AG10803 (cell line): ENCODE results near the gene EVPL.

Experiments
- DNase-seq: peaks from one replicate; pipeline ENCODE4 v3.0.0; 2010; ENCODE audit warnings: low read depth
- H3K4me3 ChIP-seq: 2 replicates; pipeline ENCODE4 v1.5.1; 2011; ENCODE audit warnings: mild to moderate bottlenecking, low read length, control low read depth
- TF ChIP-seq, protein P1 (sequence below): conservative IDR thresholded peaks from 2 replicates; pipeline ENCODE4 v1.5.1; 2011; ENCODE audit warnings: mild to moderate bottlenecking, low read length, control low read depth, inconsistent platforms

Gene EVPL

GRCh38 chr17:76051561-76051960 is 24.5 kb upstream of the EVPL start:
- H3K4me3 ChIP-seq: no peak overlapping the region
- no peak for DNase-seq
- TF ChIP-seq, protein P1, sequence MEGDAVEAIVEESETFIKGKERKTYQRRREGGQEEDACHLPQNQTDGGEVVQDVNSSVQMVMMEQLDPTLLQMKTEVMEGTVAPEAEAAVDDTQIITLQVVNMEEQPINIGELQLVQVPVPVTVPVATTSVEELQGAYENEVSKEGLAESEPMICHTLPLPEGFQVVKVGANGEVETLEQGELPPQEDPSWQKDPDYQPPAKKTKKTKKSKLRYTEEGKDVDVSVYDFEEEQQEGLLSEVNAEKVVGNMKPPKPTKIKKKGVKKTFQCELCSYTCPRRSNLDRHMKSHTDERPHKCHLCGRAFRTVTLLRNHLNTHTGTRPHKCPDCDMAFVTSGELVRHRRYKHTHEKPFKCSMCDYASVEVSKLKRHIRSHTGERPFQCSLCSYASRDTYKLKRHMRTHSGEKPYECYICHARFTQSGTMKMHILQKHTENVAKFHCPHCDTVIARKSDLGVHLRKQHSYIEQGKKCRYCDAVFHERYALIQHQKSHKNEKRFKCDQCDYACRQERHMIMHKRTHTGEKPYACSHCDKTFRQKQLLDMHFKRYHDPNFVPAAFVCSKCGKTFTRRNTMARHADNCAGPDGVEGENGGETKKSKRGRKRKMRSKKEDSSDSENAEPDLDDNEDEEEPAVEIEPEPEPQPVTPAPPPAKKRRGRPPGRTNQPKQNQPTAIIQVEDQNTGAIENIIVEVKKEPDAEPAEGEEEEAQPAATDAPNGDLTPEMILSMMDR: no peak

- TF ChIP-seq, protein P1: no peak
- DNase-seq: no peak
- H3K4me3 ChIP-seq: no peak overlapping the region
Observed at GRCh38 chr17:76050538-76051467, 23.7 kb upstream of the EVPL start.

DNA sequence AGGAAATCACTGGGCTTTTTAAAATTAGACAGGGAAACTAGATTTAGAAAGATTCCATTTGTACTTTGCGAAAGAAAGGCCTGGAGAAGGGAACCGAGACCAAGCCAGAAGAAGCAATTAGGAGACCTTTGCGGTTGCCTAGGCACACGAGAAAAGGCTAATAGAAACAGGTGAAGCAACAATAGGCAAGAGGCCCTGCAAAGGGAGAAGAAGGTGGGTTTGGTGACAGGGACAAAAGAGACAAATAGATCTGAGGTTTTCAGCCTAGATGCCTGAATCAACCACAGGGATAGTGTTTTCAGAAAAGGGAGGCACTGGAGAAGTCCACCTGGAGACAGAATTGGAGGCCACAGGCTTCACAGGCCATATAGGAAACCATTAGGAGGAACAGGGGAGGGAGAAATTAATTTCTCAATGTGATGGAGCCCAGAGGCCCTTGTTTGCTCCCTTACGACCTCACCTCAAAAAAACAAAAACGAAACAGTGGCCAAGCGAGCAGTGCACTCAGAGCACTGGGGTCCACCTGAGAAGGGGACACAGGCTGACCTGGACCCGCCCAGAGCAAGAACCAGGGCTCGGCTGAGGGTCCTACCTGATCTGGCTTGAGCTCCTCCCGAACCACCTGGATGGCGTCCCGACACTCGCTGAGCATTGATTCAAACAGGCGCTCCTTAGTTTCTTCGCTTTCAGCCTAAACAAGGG is 22.9 kb upstream of the EVPL start:
- no peak for DNase-seq
- TF ChIP-seq, protein P1: no peak
- no peak overlapping the region for H3K4me3 ChIP-seq

GRCh38 chr17:76049239-76049638 is 22.1 kb upstream of the EVPL start:
- no peak overlapping the region for H3K4me3 ChIP-seq
- TF ChIP-seq, protein P1: no peak
- DNase-seq: no peak

DNA sequence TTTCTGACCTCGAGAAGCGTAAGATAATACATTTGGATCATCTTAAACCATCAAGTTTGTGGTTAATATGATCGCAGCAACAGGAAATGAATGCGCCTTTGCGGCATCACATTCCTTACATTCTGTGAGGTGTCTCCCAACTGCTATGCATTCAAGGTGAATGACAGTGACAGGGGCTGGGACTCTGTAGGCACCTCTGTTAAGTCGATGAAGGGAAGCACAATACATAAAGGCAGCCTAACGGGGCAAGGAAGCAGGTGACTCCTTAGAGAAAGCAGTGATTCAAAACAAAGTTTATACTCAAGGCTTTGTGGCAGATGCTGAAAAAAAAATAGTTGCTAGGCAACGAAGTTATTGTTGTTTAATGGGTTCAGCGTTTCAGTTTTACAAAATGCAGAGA is 21.6 kb upstream of the EVPL start:
- no peak for DNase-seq
- TF ChIP-seq, protein P1: no peak
- H3K4me3 ChIP-seq: no peak overlapping the region

GRCh38 chr17:76048025-76048605 is 21.0 kb upstream of the EVPL start:
- DNase-seq: no peak
- TF ChIP-seq, protein P1: no peak

More at GRCh38 chr17:76048025-76048605, 21.0 kb upstream of the EVPL start:
- H3K4me3 ChIP-seq: no peak overlapping the region
